ENCODE data around the gene ZNF438.

Gene ZNF438

GRCh38 chr10:30987463-30987862, 44.2 kb downstream of the ZNF438 start:
- no peak overlapping the region for H4K91ac ChIP-seq (ENCODE audit: low read length)
- H2AFZ ChIP-seq (ENCODE audit: low read depth, low read length) = no peak overlapping the region
- H4K8ac ChIP-seq (ENCODE audit: low read length) = no peak overlapping the region
- H3K4me2 ChIP-seq (ENCODE audit: low read length, poor library complexity, severe bottlenecking) = no peak overlapping the region
- H2AK5ac ChIP-seq (ENCODE audit: low read length, severe bottlenecking) = no peak overlapping the region
- H3K79me1 ChIP-seq (replicated peaks; ENCODE audit: low read length, poor library complexity, severe bottlenecking) = peaks cover 12% of the 10 kb centered on the region
- H3K4ac ChIP-seq (ENCODE audit: low read depth in 1 of 2, low read length in 2 of 2) = no peak overlapping the region
- H3K4me3 ChIP-seq (ENCODE audit: insufficient read depth in 1 of 2, low read depth in 1 of 2, low read length in 2 of 2) = no peak overlapping the region
- H3K27ac ChIP-seq (ENCODE audit: low read length, poor library complexity, severe bottlenecking) = no peak overlapping the region
- H3K14ac ChIP-seq (ENCODE audit: low read length in 2 of 2) = no peak overlapping the region
- no peak overlapping the region for H3K18ac ChIP-seq (ENCODE audit: low read depth in 1 of 2, low read length in 2 of 2)
- no peak overlapping the region for H2BK5ac ChIP-seq (ENCODE audit: low read depth, low read length, poor library complexity, severe bottlenecking)
- no peak overlapping the region for H3K23ac ChIP-seq (ENCODE audit: low read length in 2 of 2)
- H2BK12ac ChIP-seq (ENCODE audit: low read length in 2 of 2) = peak overlapping the region in 1 of 2 experiments; percentile 63
- H3K36me3 ChIP-seq (ENCODE audit: control insufficient read depth in 1 of 2, insufficient read depth in 2 of 2, low read depth in 1 of 2, low read length in 2 of 2) = no peaks in the 10 kb centered on the region
- peaks cover 13% of the 10 kb centered on the region for H3K9me3 ChIP-seq (ENCODE audit: control insufficient read depth, low read length)
- no peaks in the 10 kb centered on the region for H3K27me3 ChIP-seq (ENCODE audit: control insufficient read depth in 1 of 2, insufficient read depth in 1 of 2, low read length in 2 of 2)
- DNase-seq = no peak
- H2BK120ac ChIP-seq (ENCODE audit: low read depth, low read length) = no peak overlapping the region
- 100% methylated on average over 2 of the region's 5 CpGs for WGBS
- no peaks in the 10 kb centered on the region for H3K4me1 ChIP-seq (ENCODE audit: control insufficient read depth, insufficient read depth, low read depth, low read length)
- H2BK15ac ChIP-seq (ENCODE audit: low read depth, poor library complexity, severe bottlenecking) = no peak overlapping the region
- no peak overlapping the region for H3K9ac ChIP-seq (ENCODE audit: low read length)

- Histone ChIP-seq H3K4me3 (ENCODE audit: insufficient read depth in 1 of 2, low read depth in 1 of 2, low read length in 2 of 2) (peak overlapping the region in 1 of 2 experiments; percentile 12), H3K27me3 (ENCODE audit: control insufficient read depth in 1 of 2, insufficient read depth in 1 of 2, low read length in 2 of 2) (no peaks in the 10 kb centered on the region), H3K79me1 (replicated peaks; ENCODE audit: low read length, poor library complexity, severe bottlenecking) (peaks cover 6% of the 10 kb centered on the region), H3K4me1 (ENCODE audit: control insufficient read depth, insufficient read depth, low read depth, low read length) (no peaks in the 10 kb centered on the region), H2BK5ac (ENCODE audit: low read depth, low read length, poor library complexity, severe bottlenecking) (no peak overlapping the region), H3K9ac (ENCODE audit: low read length) (peak overlapping the region; percentile 23), H3K4ac (ENCODE audit: low read depth in 1 of 2, low read length in 2 of 2) (no peak overlapping the region), H3K4me2 (ENCODE audit: low read length, poor library complexity, severe bottlenecking) (no peak overlapping the region), H3K36me3 (ENCODE audit: control insufficient read depth in 1 of 2, insufficient read depth in 2 of 2, low read depth in 1 of 2, low read length in 2 of 2) (no peaks in the 10 kb centered on the region), H3K14ac (ENCODE audit: low read length in 2 of 2) (no peak overlapping the region), H3K27ac (ENCODE audit: low read length, poor library complexity, severe bottlenecking) (no peak overlapping the region), H2BK12ac (ENCODE audit: low read length in 2 of 2) (no peak overlapping the region), H2BK15ac (ENCODE audit: low read depth, poor library complexity, severe bottlenecking) (no peak overlapping the region), H4K8ac (ENCODE audit: low read length) (no peak overlapping the region), H4K91ac (ENCODE audit: low read length) (no peak overlapping the region), H3K9me3 (ENCODE audit: control insufficient read depth, low read length) (peaks cover 13% of the 10 kb centered on the region), H2AK5ac (ENCODE audit: low read length, severe bottlenecking) (no peak overlapping the region), H2BK120ac (ENCODE audit: low read depth, low read length) (no peak overlapping the region), H3K23ac (ENCODE audit: low read length in 2 of 2) (no peak overlapping the region), H2AFZ (ENCODE audit: low read depth, low read length) (no peak overlapping the region), H3K18ac (ENCODE audit: low read depth in 1 of 2, low read length in 2 of 2) (no peak overlapping the region)
- DNase-seq = peak; percentile 82
- WGBS = 20% methylated on average over 2 of the region's 3 CpGs
These were observed 45.6 kb downstream of the ZNF438 start for GRCh38 chr10:30986053-30986555.

GRCh38 chr10:30985512-30985911, 46.2 kb downstream of the ZNF438 start:
- Histone ChIP-seq H3K36me3 (ENCODE audit: control insufficient read depth in 1 of 2, insufficient read depth in 2 of 2, low read depth in 1 of 2, low read length in 2 of 2) (no peaks in the 10 kb centered on the region), H2AFZ (ENCODE audit: low read depth, low read length) (no peak overlapping the region), H2BK5ac (ENCODE audit: low read depth, low read length, poor library complexity, severe bottlenecking) (no peak overlapping the region), H3K18ac (ENCODE audit: low read depth in 1 of 2, low read length in 2 of 2) (no peak overlapping the region), H3K9ac (ENCODE audit: low read length) (peak overlapping the region; percentile 66), H3K27ac (ENCODE audit: low read length, poor library complexity, severe bottlenecking) (no peak overlapping the region), H4K91ac (ENCODE audit: low read length) (no peak overlapping the region), H3K4ac (ENCODE audit: low read depth in 1 of 2, low read length in 2 of 2) (no peak overlapping the region), H3K14ac (ENCODE audit: low read length in 2 of 2) (no peak overlapping the region), H3K23ac (ENCODE audit: low read length in 2 of 2) (no peak overlapping the region), H3K9me3 (ENCODE audit: control insufficient read depth, low read length) (peaks cover 13% of the 10 kb centered on the region), H2BK120ac (ENCODE audit: low read depth, low read length) (no peak overlapping the region), H2BK12ac (ENCODE audit: low read length in 2 of 2) (no peak overlapping the region), H2AK5ac (ENCODE audit: low read length, severe bottlenecking) (no peak overlapping the region), H3K4me2 (ENCODE audit: low read length, poor library complexity, severe bottlenecking) (no peak overlapping the region), H2BK15ac (ENCODE audit: low read depth, poor library complexity, severe bottlenecking) (no peak overlapping the region), H4K8ac (ENCODE audit: low read length) (no peak overlapping the region), H3K4me3 (ENCODE audit: insufficient read depth in 1 of 2, low read depth in 1 of 2, low read length in 2 of 2) (peak overlapping the region in 1 of 2 experiments; percentile 12), H3K4me1 (ENCODE audit: control insufficient read depth, insufficient read depth, low read depth, low read length) (no peaks in the 10 kb centered on the region), H3K79me1 (replicated peaks; ENCODE audit: low read length, poor library complexity, severe bottlenecking) (peaks cover 6% of the 10 kb centered on the region), H3K27me3 (ENCODE audit: control insufficient read depth in 1 of 2, insufficient read depth in 1 of 2, low read length in 2 of 2) (no peaks in the 10 kb centered on the region)
- peak; percentile 62 for DNase-seq
- no CpG with 5 or more reads among the region's 1 CpG for WGBS

- H2BK12ac ChIP-seq (ENCODE audit: low read length in 2 of 2) = no peak overlapping the region
- H3K18ac ChIP-seq (ENCODE audit: low read depth in 1 of 2, low read length in 2 of 2) = no peak overlapping the region
- no peak overlapping the region for H2BK15ac ChIP-seq (ENCODE audit: low read depth, poor library complexity, severe bottlenecking)
- no peaks in the 10 kb centered on the region for H3K4me1 ChIP-seq (ENCODE audit: control insufficient read depth, insufficient read depth, low read depth, low read length)
- no peak overlapping the region for H2AK5ac ChIP-seq (ENCODE audit: low read length, severe bottlenecking)
- H3K14ac ChIP-seq (ENCODE audit: low read length in 2 of 2) = no peak overlapping the region
- peaks cover 15% of the 10 kb centered on the region for H3K9me3 ChIP-seq (ENCODE audit: control insufficient read depth, low read length)
- peaks cover 9% of the 10 kb centered on the region for H3K79me1 ChIP-seq (replicated peaks; ENCODE audit: low read length, poor library complexity, severe bottlenecking)
- H3K27me3 ChIP-seq (ENCODE audit: control insufficient read depth in 1 of 2, insufficient read depth in 1 of 2, low read length in 2 of 2) = no peaks in the 10 kb centered on the region
- H3K27ac ChIP-seq (ENCODE audit: low read length, poor library complexity, severe bottlenecking) = no peak overlapping the region
- H2AFZ ChIP-seq (ENCODE audit: low read depth, low read length) = no peak overlapping the region
- no peak overlapping the region for H2BK5ac ChIP-seq (ENCODE audit: low read depth, low read length, poor library complexity, severe bottlenecking)
- H3K36me3 ChIP-seq (ENCODE audit: control insufficient read depth in 1 of 2, insufficient read depth in 2 of 2, low read depth in 1 of 2, low read length in 2 of 2) = peaks cover 0 to 4% of the 10 kb centered on the region in 2 experiments
- no peak overlapping the region for H4K8ac ChIP-seq (ENCODE audit: low read length)
- WGBS = 66% methylated on average over 2 of the region's 4 CpGs
- no peak overlapping the region for H2BK120ac ChIP-seq (ENCODE audit: low read depth, low read length)
- no peak overlapping the region for H3K4me2 ChIP-seq (ENCODE audit: low read length, poor library complexity, severe bottlenecking)
- peak; percentile 59 for DNase-seq
- H3K4me3 ChIP-seq (ENCODE audit: insufficient read depth in 1 of 2, low read depth in 1 of 2, low read length in 2 of 2) = no peak overlapping the region
- H3K9ac ChIP-seq (ENCODE audit: low read length) = peak overlapping the region; percentile 66
- no peak overlapping the region for H4K91ac ChIP-seq (ENCODE audit: low read length)
- no peak overlapping the region for H3K23ac ChIP-seq (ENCODE audit: low read length in 2 of 2)
- H3K4ac ChIP-seq (ENCODE audit: low read depth in 1 of 2, low read length in 2 of 2) = no peak overlapping the region
These were observed 46.9 kb downstream of the ZNF438 start for GRCh38 chr10:30984563-30985328.

Data from mesenchymal stem cell (in vitro differentiated cells and primary cell).